Measurements from ENCODE around the gene ZNF598. TPM values are rescaled to one million over a fixed set of nuclear protein-coding genes. Genes with fewer than 3 reads are reported as not detected.

The ZNF598 gene
- total RNA-seq, 1 experiment from 2014 or later: 44.4 TPM

DNA sequence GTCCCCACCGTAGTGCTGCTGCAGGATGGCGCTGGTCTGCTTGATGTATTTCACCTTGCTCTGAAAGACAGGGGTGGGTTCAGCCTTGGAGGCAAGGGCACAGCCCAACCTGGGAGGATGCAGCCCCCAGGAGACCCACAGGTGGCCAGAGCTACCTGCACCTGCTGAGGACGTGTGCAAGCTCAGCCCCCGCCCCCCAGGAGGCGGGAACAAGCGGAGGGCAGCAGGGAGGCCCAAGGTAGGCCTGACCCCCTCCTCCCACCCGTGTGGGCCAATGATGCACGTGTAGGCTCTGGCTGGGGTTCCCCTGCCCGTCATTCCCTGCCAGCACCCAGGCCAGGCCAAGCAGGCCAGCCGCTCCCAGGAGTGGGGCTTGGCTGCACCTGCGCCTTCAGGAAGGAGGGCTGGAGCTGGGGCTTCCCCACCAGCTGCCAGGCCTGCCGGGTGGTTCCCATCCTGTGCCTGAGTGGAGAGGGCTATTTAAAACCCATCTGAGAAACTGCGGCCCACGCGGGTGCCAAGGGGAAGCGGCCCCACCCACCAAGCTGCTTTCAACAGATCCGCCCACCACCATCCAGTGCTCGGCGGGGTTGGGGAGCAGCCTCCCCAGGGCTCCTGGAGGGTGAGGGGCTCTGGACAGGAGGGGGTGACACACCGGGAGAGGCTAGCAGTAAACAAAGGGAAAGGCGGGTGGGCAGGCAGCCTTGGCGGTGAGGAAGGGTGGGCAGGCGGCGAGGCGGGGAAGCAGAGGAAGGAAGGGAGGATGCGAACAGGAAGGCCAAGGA, 34.2 kb upstream of the ZNF598 start:
- H3F3A ChIP-seq (ENCODE audit: low read length, unreplicated experiment): no peaks in the 10 kb centered on the region
- ATAC-seq (no peak), DNase-seq (no peak)
- peak overlapping the region; percentile 67 for H3K27ac ChIP-seq (ENCODE audit: low read length)
- TF ChIP-seq EZH2 (IDR thresholded peaks at IDR 0.05; ENCODE audit: low read length, unreplicated experiment) (no peak), EZH2phosphoT487 (IDR thresholded peaks at IDR 0.05; ENCODE audit: borderline replicate concordance, low read length) (no peak)
- TF ChIP-seq, protein P1, sequence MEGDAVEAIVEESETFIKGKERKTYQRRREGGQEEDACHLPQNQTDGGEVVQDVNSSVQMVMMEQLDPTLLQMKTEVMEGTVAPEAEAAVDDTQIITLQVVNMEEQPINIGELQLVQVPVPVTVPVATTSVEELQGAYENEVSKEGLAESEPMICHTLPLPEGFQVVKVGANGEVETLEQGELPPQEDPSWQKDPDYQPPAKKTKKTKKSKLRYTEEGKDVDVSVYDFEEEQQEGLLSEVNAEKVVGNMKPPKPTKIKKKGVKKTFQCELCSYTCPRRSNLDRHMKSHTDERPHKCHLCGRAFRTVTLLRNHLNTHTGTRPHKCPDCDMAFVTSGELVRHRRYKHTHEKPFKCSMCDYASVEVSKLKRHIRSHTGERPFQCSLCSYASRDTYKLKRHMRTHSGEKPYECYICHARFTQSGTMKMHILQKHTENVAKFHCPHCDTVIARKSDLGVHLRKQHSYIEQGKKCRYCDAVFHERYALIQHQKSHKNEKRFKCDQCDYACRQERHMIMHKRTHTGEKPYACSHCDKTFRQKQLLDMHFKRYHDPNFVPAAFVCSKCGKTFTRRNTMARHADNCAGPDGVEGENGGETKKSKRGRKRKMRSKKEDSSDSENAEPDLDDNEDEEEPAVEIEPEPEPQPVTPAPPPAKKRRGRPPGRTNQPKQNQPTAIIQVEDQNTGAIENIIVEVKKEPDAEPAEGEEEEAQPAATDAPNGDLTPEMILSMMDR (conservative IDR thresholded peaks at IDR 0.05; ENCODE audit: low read depth, low read length): no peak
- no peaks in the 10 kb centered on the region for H3K9me3 ChIP-seq (ENCODE audit: low read length)
- peaks cover 70% of the 10 kb centered on the region for H3K4me1 ChIP-seq (ENCODE audit: insufficient read depth, low read length)
- no peak overlapping the region for H3K4me2 ChIP-seq (ENCODE audit: low read length)
- ChIA-PET POLR2A (ENCODE audit: unreplicated experiment) (no interaction called here), CTCF (no interaction called here)
- no peak overlapping the region for H3K4me3 ChIP-seq (ENCODE audit: low read length)
- peaks cover 35% of the 10 kb centered on the region for H3K79me2 ChIP-seq (ENCODE audit: low read length)
- no peaks in the 10 kb centered on the region for H3K27me3 ChIP-seq (ENCODE audit: low read length)
- no peak overlapping the region for H3K9ac ChIP-seq (ENCODE audit: low read length)
- no peaks in the 10 kb centered on the region for H4K20me1 ChIP-seq (ENCODE audit: low read length)
- no TSS peak for BruUV-seq (replicated peaks)
- H3K36me3 ChIP-seq (ENCODE audit: low read depth, low read length): no peaks in the 10 kb centered on the region
- no peaks in the 10 kb centered on the region for H3K9me2 ChIP-seq (replicated peaks; ENCODE audit: low read length)
- intact Hi-C loops (cut with micrococcal nuclease): no loop called here
- H2AFZ ChIP-seq (ENCODE audit: low read length): no peak overlapping the region

DNA sequence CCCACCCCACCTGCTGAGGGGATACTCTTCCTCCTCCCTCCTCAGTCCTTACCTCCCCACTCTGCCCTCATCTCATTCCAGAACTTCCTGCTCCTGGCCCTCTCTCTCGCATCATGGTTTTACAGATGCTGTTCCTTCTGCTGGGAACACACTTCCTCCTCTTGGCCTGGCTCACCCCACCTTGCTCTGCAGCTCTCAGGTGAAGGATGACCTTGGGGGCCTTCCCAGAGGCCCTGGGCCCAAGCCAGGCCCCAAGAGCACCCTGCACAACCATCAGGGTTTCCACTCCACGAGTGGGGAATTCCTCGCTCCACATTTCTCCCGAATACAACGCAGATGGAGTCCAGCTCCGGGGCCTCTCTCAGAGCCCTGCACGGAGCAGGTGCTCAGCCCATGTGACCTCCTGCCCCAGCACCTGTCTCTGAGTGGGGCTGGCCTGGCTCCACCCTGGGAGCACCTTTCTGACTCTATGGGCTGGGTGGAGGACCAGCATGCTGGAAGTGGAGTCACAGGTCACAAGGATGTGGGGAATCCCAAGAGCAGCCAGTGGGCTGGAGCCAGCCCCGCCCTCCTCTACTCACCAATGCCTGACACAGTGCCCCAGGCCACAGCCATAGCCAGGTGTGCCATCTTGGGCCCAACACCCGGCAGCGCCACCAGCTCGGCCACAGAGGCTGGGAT, 33.5 kb upstream of the ZNF598 start:
- no TSS peak for BruUV-seq (replicated peaks)
- Histone ChIP-seq H3K4me2 (ENCODE audit: low read length) (0 out of 2 replicates have a peak overlapping the region, but pooled peaks have one; percentile 22), H3K27ac (ENCODE audit: low read length) (peak overlapping the region; percentile 67), H4K20me1 (ENCODE audit: low read length) (no peaks in the 10 kb centered on the region), H2AFZ (ENCODE audit: low read length) (no peak overlapping the region), H3K4me3 (ENCODE audit: low read length) (no peak overlapping the region), H3F3A (ENCODE audit: low read length, unreplicated experiment) (no peaks in the 10 kb centered on the region), H3K9ac (ENCODE audit: low read length) (peak overlapping the region; percentile 41; the same call in 1 of the 2 replicates), H3K9me2 (replicated peaks; ENCODE audit: low read length) (no peaks in the 10 kb centered on the region), H3K4me1 (ENCODE audit: insufficient read depth, low read length) (peaks cover 75% of the 10 kb centered on the region), H3K36me3 (ENCODE audit: low read depth, low read length) (no peaks in the 10 kb centered on the region), H3K27me3 (ENCODE audit: low read length) (no peaks in the 10 kb centered on the region), H3K79me2 (ENCODE audit: low read length) (peaks cover 28% of the 10 kb centered on the region), H3K9me3 (ENCODE audit: low read length) (no peaks in the 10 kb centered on the region)
- CTCF ChIA-PET: no interaction called here
- no peak for ATAC-seq
- TF ChIP-seq EZH2 (IDR thresholded peaks at IDR 0.05; ENCODE audit: low read length, unreplicated experiment) (no peak), EZH2phosphoT487 (IDR thresholded peaks at IDR 0.05; ENCODE audit: borderline replicate concordance, low read length) (no peak)
- TF ChIP-seq, protein P1 (conservative IDR thresholded peaks at IDR 0.05; ENCODE audit: low read depth, low read length): no peak
- DNase-seq: peak; percentile 20
- intact Hi-C loops (cut with micrococcal nuclease): no loop called here
- POLR2A ChIA-PET (ENCODE audit: unreplicated experiment): no interaction called here

Measured in PC-3 (cell line).